OCI-LY1 (cell line): ENCODE measurements around the gene ZNF821.

Source experiments
- H2AFZ ChIP-seq: fragments of 200-600 bp; sonication (generic), shearing (Covaris generic); 2 replicates; pipeline ENCODE4 v1.6.0; 2014; ENCODE audit warnings: antibody characterized with exemption, mild to moderate bottlenecking, low read length
- H3F3A ChIP-seq: fragments of 200-600 bp; sonication (generic), shearing (Covaris generic); 2 replicates; pipeline ENCODE4 v1.6.0; 2014; ENCODE audit warnings: mild to moderate bottlenecking, antibody characterized with exemption, low read length, moderate library complexity; ENCODE audit not compliant: insufficient read depth
- H3K27ac ChIP-seq: fragments of 200-600 bp; sonication (generic); 2 replicates; pipeline ENCODE4 v1.5.1; 2014; ENCODE audit warnings: low read length, mixed run types, mild to moderate bottlenecking, low read depth; ENCODE audit not compliant: poor library complexity, severe bottlenecking
- H3K27me3 ChIP-seq: fragments of 200-600 bp; sonication (generic); 2 replicates; pipeline ENCODE4 v1.6.0; 2014; ENCODE audit warnings: antibody characterized with exemption, mild to moderate bottlenecking, low read length, moderate library complexity; ENCODE audit not compliant: insufficient read depth
- H3K36me3 ChIP-seq: fragments of 200-600 bp; sonication (generic); 2 replicates; pipeline ENCODE4 v1.6.1; 2014; ENCODE audit warnings: mild to moderate bottlenecking, antibody characterized with exemption, low read length, moderate library complexity, mixed read lengths; ENCODE audit not compliant: insufficient read depth
- H3K4me1 ChIP-seq: fragments of 200-600 bp; sonication (generic); 2 replicates; pipeline ENCODE4 v1.5.1; 2014; ENCODE audit warnings: mild to moderate bottlenecking, low read length, moderate library complexity; ENCODE audit not compliant: insufficient read depth, severe bottlenecking
- H3K4me2 ChIP-seq: fragments of 200-600 bp; sonication (generic), shearing (Covaris generic); 2 replicates; pipeline ENCODE4 v1.6.1; 2014; ENCODE audit warnings: low read length
- H3K4me3 ChIP-seq: fragments of 200-600 bp; sonication (generic); 2 replicates; pipeline ENCODE4 v1.5.1; 2014; ENCODE audit warnings: low read length, low read depth, mild to moderate bottlenecking, mixed read lengths; ENCODE audit not compliant: poor library complexity, severe bottlenecking
- H3K79me2 ChIP-seq: fragments of 200-600 bp; shearing (Covaris generic); 2 replicates; pipeline ENCODE4 v1.6.1; 2016; ENCODE audit warnings: mixed run types, low read length, mixed read lengths; ENCODE audit not compliant: insufficient read depth
- H3K9ac ChIP-seq: fragments of 200-600 bp; sonication (generic), shearing (Covaris generic); 2 replicates; pipeline ENCODE4 v1.6.1; 2014; ENCODE audit warnings: mild to moderate bottlenecking, low read length, mixed read lengths
- H3K9me2 ChIP-seq: fragments of 200-600 bp; sonication (generic), shearing (Covaris generic); 2 replicates; pipeline ENCODE4 v1.6.1; 2014; ENCODE audit warnings: low read depth, mild to moderate bottlenecking, low read length, mixed read lengths
- H3K9me3 ChIP-seq: fragments of 200-600 bp; shearing (Covaris generic); 2 replicates; pipeline ENCODE4 v1.6.1; 2014; ENCODE audit warnings: low read length, mixed read lengths
- H4K20me1 ChIP-seq: fragments of 200-600 bp; sonication (generic), shearing (Covaris generic); 2 replicates; pipeline ENCODE4 v1.6.0; 2016; ENCODE audit warnings: mild to moderate bottlenecking, low read length; ENCODE audit not compliant: insufficient read depth
- CTCF ChIP-seq: fragments of 200-600 bp; sonication (generic), shearing (Covaris generic); IDR thresholded peaks from 2 replicates; pipeline ENCODE4 v1.5.1; 2017; ENCODE audit warnings: mild to moderate bottlenecking, antibody characterized with exemption, low read length, moderate library complexity, mixed read lengths
- EZH2 ChIP-seq: fragments of 200-600 bp; sonication (generic), shearing (Covaris generic); IDR thresholded peaks from 2 replicates; pipeline ENCODE4 v1.8.0; 2017; ENCODE audit warnings: borderline replicate concordance, mixed run types, mild to moderate bottlenecking, antibody characterized with exemption, low read length, moderate library complexity, mixed read lengths

Gene ZNF821

GRCh38 chr16:71923941-71924690 is 40.1 kb upstream of the ZNF821 start:
- Histone ChIP-seq H3K27ac (no peak overlapping the region), H4K20me1 (no peaks in the 10 kb centered on the region), H3K9me3 (peaks cover 5% of the 10 kb centered on the region; the same call in 1 of the 2 replicates), H3K36me3 (peaks cover 98% of the 10 kb centered on the region), H3K4me1 (no peaks in the 10 kb centered on the region), H3K9me2 (no peaks in the 10 kb centered on the region), H3F3A (no peaks in the 10 kb centered on the region), H3K79me2 (no peaks in the 10 kb centered on the region), H3K4me2 (no peak overlapping the region), H2AFZ (no peak overlapping the region), H3K27me3 (no peaks in the 10 kb centered on the region), H3K4me3 (no peak overlapping the region), H3K9ac (no peak overlapping the region)
- TF ChIP-seq CTCF (no peak), EZH2 (no peak)

- TF ChIP-seq EZH2: no peak
- TF ChIP-seq CTCF: no peak
- no peak overlapping the region for H3K4me2 ChIP-seq
- H3K36me3 ChIP-seq: peaks cover 99% of the 10 kb centered on the region
- no peaks in the 10 kb centered on the region for H3F3A ChIP-seq
- no peak overlapping the region for H3K9ac ChIP-seq
- no peaks in the 10 kb centered on the region for H3K9me2 ChIP-seq
- H3K4me3 ChIP-seq: no peak overlapping the region
- H3K27me3 ChIP-seq: no peaks in the 10 kb centered on the region
- H3K9me3 ChIP-seq: peaks cover 5% of the 10 kb centered on the region; the same call in 1 of the 2 replicates
- no peak overlapping the region for H3K27ac ChIP-seq
- no peaks in the 10 kb centered on the region for H3K4me1 ChIP-seq
- H2AFZ ChIP-seq: no peak overlapping the region
- peaks cover 17% of the 10 kb centered on the region for H3K79me2 ChIP-seq
- H4K20me1 ChIP-seq: no peaks in the 10 kb centered on the region
Observed at GRCh38 chr16:71920658-71921057, 36.7 kb upstream of the ZNF821 start.

- peaks cover 5% of the 10 kb centered on the region; the same call in 1 of the 2 replicates for H3K9me3 ChIP-seq
- H3K9ac ChIP-seq: no peak overlapping the region
- H3F3A ChIP-seq: no peaks in the 10 kb centered on the region
- H3K27ac ChIP-seq: no peak overlapping the region
- peaks cover 99% of the 10 kb centered on the region for H3K36me3 ChIP-seq
- no peak overlapping the region for H2AFZ ChIP-seq
- no peak overlapping the region for H3K4me2 ChIP-seq
- H3K27me3 ChIP-seq: no peaks in the 10 kb centered on the region
- TF ChIP-seq CTCF (no peak), EZH2 (no peak)
- H4K20me1 ChIP-seq: no peaks in the 10 kb centered on the region
- no peaks in the 10 kb centered on the region for H3K9me2 ChIP-seq
- H3K4me1 ChIP-seq: no peaks in the 10 kb centered on the region
- H3K79me2 ChIP-seq: peaks cover 33% of the 10 kb centered on the region
- no peak overlapping the region for H3K4me3 ChIP-seq
Observed at GRCh38 chr16:71919035-71919434, 35.1 kb upstream of the ZNF821 start.
